ENCODE data around the gene LCN15.

LCN15 gene

DNA sequence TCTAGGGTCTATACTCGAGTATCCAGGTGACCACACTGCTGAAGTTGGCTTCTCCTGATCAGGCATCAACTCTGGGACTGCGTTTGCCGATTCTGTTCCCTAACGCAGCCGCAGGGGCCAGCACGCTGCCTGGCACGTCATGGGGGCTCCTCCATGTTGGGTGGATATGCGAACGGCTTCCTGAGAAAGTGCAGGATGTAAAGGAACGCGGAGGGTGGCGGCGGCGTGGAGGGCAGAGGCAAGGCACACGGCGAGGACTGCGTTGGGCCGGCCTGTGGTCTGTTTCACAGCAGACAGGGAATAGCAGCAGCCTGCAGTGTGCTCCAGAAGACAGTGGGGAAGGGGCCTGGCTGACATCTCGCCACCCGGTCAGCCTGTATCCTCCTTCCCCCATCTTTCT, 25.4 kb downstream of the LCN15 start:
- DNase-seq, result no peak

DNA sequence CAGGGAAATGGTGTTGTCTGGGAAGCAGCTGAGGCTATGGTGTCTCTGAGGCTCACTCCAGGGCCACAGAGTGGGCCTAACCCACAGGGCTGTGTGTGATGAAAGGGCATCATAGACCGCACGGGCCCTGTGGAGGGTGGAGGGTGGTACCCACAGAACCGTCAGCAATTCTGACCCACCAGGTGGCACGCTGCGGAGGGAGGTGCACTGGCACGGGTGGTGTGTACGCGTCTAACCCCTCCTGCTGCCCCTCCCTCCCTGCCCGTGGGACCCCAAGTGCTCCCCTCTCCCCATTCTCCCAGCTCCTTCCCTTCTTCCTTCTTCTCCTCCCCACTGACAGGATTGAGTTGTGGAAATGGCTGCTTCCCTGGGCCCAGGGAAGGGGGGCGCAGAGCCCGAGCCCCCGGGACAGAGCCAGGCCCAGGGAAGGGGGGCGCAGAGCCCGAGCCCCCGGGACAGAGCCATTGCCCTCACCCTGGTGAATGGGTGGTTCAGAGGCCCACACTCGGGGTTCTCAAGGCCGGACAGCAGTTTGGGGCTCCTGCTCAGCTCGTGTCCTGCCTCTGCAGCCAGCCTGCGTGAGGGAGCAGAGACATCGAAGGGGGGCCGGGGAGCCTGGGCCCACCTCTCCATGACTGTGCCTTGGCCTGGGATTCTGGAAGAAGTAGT, 28.4 kb downstream of the LCN15 start:
- DNase-seq, result no peak

DNA sequence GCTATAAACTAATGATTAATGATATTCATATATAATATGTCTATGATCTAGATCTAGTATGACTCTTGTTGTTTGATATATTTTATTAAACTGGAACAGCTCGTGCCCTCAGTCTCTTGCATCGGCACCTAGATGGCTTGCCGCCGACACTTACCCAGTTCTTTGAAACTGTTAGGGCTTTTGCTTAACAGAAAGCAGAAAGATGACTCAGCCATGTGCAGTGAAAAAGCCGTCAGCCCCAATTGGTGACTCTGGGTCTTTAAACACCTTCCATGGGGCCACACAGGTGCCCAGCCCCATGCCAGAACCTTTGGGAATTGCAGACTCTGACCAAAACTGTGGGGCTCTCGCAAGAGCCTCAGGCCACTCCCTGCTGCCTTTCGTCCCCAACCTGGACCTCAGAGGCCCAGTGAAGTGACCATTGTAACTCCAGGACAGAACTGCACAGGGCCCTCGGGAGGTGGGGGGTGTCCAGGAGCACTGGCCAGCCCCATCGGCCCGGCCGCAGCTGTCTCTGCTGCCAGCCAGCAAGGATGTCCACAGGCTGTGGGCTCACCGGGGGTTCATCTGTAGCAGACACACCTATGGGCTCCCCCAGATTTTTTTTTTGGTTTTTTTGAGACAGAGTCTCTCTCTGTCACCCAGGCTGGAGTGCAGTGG, 29.4 kb downstream of the LCN15 start:
- DNase-seq, result no peak

DNA sequence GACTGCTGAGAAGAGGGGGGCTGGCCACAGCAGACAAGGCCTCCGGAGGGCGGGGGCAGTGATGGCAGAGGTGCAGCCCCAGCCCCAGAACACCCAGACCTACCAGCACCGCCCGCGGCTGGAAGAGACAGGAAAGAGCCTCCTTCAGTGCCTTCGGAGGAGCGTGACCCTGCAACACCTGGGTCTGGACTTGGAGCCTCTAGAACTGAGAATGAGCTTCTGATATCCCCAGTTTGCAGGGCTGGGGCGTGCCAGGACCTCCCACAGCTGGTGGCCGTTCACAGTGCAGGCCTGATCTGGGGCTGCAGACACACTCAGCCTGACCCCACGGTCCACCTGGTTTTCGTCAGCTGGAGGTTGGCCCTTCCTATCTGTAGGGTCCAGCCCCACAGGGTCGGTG, 30.7 kb downstream of the LCN15 start:
- DNase-seq, result no peak

DNA sequence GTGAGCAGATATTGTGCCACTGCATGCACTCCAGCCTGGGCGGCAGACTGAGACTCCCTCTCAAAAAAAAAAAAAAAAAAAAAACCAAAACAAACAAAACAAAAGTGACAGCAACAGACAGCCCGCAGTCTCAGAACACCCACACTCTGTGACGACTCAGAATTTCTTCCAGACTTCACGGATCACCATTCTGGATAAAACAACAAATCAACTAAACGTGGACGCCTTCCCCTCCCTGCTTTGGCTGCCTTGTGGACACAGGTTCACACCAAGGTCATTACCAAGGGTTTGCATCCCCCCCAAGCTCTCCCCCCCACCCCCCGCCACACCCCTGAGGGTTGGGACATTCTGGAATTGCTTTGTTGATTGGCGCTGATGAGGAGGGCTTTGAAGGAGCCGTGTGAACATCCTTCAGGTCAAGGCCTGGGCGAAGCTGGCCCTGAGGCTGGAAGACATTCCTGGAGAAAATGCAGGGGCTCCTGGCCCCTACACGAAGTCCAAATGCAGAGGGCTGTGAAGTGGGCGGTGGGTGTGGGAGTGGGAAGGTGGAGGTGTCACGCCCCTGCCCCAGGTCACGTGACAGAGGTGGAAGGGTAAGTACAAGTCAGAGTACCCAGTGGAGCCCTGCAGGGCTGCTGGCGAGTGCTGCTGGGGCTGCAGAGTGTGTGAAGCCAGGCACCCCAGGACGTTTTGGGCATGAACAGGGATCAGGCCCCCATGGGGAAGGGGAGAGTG, 31.7 kb downstream of the LCN15 start:
- no peak for DNase-seq

DNA sequence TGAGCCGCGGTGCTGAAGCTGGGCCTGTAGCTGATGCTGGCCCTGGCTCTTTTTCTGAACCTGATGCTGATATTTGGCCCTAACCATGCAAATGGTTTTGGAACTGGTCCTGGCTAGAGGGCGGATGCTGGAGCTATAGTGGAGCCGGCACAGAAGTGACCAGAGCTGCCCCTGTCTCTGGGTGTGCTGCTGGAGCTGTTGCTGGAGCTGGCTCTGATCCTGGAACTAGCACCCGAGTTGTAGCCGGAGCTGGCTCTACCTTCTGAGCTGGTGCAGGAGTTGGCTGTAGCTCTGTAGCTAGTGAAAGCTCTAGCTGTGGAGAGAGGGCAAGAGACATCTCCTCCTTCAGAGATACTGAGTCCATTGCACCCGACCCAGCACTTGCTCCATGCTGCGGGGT, 34.4 kb downstream of the LCN15 start:
- no peak for DNase-seq

DNA sequence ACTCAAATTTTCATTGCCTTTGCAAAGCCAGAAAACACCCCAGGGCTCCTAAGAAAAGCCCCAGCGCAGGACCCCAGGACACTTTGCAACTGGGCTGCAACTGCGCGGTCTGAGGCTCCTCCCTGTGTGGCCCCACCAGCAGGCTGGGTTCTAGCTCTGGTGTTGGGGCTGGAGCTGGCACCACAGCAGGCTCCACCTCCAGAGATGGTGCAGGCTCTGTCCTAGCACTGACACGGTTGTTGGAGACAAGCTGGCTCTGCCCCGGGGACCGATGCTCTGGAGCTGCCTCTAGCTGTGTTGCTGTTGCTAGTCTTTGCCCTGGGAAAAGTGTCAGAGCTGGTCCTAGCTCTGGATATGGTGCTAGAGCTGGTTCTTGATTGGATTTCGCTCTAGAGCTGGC, 35.2 kb downstream of the LCN15 start:
- DNase-seq, result no peak

DNA sequence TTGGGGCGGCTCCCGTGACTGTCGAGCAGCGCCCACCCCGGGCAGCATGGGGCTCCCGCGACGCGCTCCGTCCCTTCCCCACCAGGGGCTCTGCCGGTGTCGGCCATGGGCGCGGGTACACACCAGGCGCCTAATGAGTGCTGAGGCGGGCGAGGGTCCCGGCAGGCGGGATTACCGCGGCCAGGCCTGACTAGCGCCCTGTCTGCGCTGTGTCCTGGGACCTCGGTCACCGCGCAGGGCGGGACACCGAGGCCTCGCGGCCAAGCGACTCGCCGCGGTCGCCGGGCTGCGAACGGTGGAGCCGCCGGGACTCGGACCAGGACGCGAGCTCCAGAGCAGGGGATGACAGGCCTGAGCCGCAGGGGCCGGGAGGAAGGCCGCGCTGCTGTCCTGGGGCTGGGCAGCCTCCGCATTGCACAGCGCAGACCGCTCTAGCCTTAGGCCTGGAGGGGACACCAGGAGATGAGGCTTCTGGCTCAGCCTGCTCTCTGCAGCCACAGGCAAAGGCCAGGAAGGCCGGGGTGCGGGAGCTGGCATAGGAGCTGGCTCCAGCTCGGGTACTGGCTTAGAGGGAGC, 35.7 kb downstream of the LCN15 start:
- no peak for DNase-seq

DNA sequence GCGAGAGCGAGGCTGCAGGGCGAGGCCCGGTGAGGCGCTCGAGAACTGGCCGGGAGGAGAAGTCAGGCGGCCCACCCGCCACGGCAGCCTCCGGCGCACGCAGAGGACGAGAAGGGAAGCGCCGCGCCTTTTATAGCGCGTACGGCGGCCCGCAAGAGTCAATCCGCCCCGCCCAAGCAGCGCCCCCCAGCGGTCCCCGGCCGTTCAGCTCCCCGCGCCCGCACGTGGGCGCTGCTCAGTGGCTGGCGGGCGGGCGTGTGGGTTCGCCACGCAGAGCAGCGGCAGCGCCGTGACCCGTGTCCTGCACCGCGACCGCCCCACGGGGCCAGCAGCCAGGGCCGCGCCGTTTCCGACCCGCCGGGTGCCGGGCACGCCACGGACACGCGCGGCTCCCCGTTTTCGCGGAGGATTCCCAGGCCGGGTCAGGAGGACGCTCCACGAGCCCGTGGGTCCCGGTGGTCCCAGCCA, 36.2 kb downstream of the LCN15 start:
- peak; percentile 98 for DNase-seq

DNA sequence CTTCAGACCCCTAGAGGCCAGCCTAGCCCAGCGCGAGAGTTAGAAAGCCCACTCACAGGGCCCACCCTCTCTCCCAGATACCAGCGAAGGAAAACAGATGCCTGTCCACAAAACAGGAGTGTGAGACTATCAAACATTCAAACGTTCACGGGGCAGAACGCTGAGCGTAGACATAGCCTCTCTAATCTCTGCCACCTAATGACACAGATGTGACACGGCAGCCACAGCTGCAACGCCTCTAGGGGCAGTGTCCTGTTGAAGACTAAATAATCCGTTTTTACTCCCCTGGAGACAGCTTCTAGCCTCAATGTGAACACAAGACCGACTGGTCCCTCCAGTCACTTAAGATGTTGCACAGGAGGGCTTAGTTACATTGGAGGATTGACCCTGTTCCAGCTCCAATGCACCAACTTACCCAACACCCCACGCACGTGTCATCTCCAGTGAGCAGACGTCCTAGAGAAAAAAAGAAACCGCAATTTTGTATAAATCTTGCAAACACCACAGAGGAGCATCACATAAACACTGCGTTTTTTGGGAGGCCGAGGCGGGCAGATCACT, 37.6 kb downstream of the LCN15 start:
- peak; percentile 56 for DNase-seq

DNA sequence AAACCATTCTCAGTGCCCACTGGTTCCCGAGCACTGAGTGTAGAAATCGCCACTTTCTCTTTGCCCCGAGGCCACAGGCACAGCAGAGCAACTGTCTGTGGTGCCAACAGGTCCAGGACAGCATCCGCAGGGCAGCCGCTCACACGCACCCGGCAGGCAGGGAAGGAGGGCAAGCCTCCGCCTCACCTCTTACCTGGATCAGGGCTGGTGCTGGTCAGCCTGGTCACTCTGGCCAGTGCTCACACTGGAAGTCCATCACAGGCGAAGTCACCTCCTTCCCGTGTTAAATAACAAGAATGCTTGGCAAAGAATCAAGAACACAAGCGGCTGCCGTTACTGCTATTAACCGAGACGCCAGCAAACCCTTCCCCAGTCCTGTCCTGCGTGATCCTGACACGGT, 38.2 kb downstream of the LCN15 start:
- no peak for DNase-seq

DNA sequence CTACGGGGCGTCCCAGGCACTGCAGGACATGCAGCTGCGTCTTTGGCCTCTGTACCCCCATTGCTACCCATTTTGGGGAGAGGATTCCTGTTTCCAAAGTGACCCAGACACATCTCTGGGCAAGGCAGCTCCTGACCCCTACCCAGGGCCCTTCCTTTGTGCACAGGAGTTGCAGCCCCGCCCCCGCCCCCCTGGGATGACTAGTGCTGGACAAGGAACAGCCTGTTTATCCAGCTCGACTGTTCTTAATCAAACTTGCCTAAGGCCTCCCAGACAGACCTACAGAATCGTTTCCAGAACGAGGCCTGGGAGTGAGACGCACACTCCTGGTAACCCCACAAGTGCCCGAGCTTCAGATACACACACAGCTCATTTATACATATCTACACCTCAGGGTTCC, 38.7 kb downstream of the LCN15 start:
- DNase-seq, result no peak

DNA sequence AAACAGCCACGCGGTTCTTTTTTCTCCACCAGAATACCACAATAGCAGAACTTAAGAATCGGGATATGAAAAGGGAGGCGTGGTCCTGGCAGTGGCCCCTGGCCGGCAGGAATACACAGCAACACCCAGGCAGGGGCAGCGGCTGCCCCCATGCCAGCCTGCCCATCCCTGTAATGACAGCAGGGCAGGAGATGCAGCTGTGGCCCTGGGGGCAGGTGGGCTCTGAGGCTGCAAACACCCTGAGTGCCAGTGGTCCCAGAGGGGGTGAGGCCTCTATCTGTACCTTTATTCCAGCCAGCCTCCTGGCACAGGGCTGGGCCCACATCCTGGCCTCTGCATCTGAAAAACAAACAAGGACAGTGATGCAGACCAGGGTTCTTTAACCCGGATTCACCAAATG, 39.5 kb downstream of the LCN15 start:
- no peak for DNase-seq

DNA sequence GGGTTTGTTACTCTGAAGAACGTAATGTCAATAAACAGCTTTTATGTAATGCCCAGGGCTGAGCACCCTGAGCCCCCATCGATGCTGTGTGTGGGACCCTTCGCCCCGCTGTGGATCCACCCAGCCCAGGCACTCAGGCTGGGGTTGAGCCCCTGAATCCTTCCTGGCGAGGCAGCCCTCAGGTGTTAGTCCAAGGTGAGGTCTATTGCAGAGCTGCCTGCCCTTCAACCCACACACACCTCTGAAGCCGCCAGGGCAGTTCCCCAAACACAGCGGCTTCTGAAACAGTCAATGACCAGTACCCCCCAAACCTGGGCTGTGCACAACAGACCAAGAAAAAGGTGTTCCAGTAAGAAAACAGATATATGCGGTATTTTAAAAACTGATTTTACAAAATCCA, 40.3 kb downstream of the LCN15 start:
- no peak for DNase-seq

DNA sequence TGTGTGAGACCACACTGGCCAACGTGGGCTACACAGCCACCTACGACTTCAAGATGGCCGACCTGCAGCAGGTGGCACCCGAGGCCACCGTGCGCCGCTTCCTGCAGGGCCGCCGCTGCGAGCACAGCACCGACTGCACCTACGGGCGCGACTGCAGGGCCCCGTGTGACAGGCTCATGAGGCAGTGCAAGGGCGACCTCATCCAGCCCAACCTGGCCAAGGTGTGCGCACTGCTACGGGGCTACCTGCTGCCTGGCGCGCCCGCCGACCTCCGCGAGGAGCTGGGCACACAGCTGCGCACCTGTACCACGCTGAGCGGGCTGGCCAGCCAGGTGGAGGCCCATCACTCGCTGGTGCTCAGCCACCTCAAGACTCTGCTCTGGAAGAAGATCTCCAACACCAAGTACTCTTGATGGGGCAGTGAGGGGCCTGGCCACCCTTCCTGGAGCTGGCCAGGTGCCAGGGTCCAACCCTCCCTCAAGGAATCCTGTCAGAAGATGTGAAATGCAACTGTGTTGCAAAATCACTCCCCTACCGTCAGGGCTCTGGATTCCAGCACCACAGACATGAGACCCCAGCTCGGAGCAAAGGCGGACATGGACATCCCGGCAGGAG, 40.8 kb downstream of the LCN15 start:
- DNase-seq, result no peak

DNA sequence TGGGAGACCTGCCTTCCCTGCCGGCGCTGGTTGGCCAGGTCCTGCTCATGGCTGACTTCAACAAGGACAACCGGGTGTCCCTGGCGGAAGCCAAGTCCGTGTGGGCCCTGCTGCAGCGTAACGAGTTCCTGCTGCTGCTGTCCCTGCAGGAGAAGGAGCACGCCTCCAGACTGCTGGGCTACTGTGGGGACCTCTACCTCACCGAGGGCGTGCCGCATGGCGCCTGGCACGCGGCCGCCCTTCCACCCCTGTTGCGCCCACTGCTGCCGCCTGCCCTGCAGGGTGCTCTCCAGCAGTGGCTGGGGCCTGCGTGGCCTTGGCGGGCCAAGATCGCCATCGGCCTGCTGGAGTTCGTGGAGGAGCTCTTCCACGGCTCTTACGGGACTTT, 41.4 kb downstream of the LCN15 start:
- no peak for DNase-seq

DNA sequence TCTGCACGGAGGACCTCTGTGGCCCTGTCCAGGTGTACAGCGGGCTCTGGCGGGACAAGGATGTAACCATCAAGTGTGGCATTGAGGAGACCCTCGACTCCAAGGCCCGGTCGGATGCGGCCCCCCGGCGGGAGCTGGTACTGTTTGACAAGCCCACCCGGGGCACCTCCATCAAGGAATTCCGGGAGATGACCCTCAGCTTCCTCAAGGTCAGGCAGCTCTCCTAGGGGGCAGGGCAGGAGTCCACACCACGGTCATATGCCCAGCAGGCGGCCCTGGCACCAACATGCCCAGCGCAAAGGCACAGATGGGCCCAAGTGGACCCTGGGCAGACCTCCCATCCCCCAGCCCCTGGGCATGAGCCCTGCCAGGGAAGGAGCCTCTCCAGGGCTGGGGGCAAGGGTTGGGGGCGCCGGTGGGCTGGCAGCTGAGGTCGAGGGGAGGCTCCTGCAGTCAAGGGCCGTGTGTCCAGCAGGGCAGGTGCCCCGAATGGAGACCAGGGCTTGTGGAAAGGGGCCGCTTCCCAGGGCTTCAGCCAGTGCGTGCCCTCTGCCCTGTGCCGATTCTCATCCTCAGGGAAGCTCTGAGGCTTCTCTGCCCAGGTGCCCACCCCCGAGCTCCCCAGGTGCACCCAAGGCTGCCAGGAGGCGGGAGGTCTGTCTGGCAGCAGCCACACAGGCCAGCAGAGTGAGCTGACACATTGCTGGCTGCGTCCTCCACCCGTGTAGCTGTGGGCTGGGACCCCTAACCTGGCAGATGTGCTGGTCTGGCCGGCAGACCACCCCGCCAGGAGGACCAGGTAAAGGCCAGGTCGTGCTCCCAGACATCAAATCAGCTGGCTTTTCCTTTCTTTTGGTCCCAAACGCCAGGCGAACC, 42.0 kb downstream of the LCN15 start:
- no peak for DNase-seq

DNA sequence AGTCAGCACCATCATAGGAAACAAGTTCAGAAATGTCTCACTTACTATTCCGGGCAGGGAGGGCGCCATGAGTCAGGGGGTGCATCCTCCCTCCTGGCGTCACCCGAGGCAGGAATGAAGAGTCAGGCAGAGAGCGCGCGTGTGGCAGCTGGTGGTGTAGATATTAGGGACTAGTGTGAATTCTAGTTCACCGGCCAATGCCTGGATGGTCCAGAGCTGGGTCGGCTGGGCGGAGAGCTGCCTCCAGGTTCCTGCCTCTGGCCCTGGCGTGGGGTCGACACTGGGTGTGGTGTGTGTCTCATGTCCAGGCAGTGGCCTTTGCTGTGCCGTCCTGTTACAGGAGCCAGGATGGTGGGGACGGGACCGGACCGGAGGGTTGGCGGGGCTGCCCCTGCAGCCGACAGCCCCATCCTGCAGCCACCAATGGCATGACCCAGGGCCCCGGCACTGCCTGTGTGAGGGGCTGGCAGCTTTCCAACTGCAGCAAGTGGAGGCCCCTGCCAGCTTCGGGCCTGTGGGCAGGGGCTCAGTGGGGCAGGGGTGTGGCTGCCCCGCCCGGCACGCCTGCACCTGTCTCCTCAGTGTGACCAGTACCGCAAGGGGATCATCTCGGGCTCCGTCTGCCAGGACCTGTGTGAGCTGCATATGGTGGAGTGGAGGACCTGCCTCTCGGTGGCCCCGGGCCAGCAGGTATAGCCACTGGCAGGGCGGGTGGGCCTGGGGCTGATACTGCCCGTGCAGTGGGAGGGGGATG, 42.8 kb downstream of the LCN15 start:
- DNase-seq, result no peak

DNA sequence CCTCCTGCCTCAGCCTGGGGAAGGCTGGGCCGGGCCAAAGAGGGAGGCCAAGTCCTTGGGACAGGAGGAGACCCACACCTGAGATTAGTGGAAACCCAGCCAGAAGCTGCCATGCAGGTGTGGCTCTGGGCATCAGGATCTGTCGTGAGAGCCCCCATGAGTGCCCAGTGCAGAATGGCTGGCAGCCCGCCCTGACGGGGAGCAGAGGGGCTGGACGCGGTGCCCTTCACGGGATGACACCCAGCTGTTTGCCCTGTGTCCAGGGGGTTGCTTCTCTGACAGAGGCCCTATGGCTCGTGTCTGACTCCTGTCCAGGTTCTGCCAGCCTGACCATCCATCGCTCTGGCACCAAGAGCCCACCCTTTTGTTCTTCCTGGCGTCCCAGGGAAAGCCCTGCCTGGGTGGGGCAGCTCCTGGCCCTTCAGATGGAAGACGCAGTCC, 43.4 kb downstream of the LCN15 start:
- DNase-seq, result no peak

DNA sequence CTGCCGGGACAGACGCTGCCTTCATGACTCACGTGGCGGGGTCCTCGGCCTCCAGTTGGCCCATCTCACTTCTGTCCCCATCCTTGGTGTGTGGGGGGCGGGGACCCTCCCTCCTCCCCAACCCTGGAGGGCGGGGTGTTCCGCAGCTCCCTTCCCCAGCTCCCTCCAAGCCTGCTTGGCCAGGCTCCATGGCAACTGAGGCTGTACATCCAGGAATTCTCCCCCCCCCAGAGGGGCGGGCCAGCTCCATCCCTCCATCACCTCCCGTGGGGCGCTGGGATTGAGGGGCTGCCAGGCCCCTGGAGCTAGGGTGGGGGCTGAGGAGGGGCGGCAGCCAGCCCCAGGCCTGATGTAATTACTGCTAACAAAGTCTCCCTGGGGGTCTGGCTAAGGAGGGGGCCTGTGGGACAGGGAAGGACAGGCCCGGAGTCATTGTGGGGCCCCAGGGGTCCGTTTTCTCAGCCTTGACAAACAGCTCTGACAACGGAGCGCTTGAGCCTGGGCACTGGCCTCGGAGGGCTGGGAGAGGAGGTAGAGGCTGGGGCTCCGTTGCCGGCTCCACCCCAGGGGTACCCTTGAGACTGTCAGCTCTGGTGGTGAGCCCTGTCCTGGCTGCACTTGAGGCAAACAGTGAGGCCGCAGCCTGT, 43.9 kb downstream of the LCN15 start:
- DNase-seq, result no peak

All from activated T-cell treated with anti-CD3 and anti-CD28 coated beads, Interleukin-2, amount 50 U/mL, for 1 hour (primary cell).